Measurements from ENCODE around the gene IGSF11. TPM values are rescaled to one million over a fixed set of nuclear protein-coding genes. Genes with fewer than 3 reads are reported as not detected.

The IGSF11 gene
- total RNA-seq, 1 donor from 2014 or later, result 3.4 TPM

DNA sequence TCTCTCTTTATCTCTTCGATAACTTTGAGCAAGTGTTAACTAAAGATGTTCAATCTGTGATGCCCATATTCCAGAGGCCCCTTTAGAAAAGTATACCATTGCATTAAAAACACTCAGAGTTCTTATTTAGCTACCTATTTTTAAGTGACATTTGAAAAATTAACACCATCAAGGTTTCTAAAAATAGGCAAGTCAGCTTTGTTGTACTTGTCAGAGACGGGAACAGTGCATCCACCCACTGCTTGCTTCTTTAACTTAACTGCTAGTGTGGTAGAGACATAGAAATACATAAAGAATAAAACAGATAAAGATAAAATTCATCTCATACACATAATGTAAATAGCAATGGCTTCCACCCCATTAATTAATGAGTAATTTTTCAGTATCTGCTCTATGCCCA is 66.0 kb downstream of the IGSF11 start:
- H3K27me3 ChIP-seq, result no peaks in the 10 kb centered on the region
- no peaks in the 10 kb centered on the region for H3K36me3 ChIP-seq
- no peak overlapping the region for H3K4me3 ChIP-seq
- H3K9me3 ChIP-seq, result no peaks in the 10 kb centered on the region
- intact Hi-C loops (cut with DNase I), result no loop called here
- H3K27ac ChIP-seq, result no peak overlapping the region
- no peaks in the 10 kb centered on the region for H3K4me1 ChIP-seq
- TF ChIP-seq CTCF (IDR thresholded peaks at IDR 0.05) (no peak), POLR2AphosphoS5 (IDR thresholded peaks at IDR 0.05; ENCODE audit: insufficient read depth in 1 of 2, low read depth in 1 of 2) (no peak), POLR2A (IDR thresholded peaks at IDR 0.05) (no peak)
- DNase-seq (ENCODE audit: extremely low spot score in 2 of 2), result no peak

- no peaks in the 10 kb centered on the region for H3K4me1 ChIP-seq
- no peak overlapping the region for H3K27ac ChIP-seq
These were observed 66.5 kb downstream of the IGSF11 start for GRCh38 chr3:118968111-118968510.

GRCh38 chr3:118966700-118967099 is 67.9 kb downstream of the IGSF11 start:
- DNase-seq (ENCODE audit: extremely low spot score in 2 of 2), result no peak
- H3K4me1 ChIP-seq, result no peaks in the 10 kb centered on the region
- H3K9me3 ChIP-seq, result no peaks in the 10 kb centered on the region
- no peak for TF ChIP-seq POLR2A (IDR thresholded peaks at IDR 0.05)
- TF ChIP-seq CTCF (IDR thresholded peaks at IDR 0.05), result no peak
- TF ChIP-seq POLR2AphosphoS5 (IDR thresholded peaks at IDR 0.05; ENCODE audit: insufficient read depth in 1 of 2, low read depth in 1 of 2), result no peak
- intact Hi-C loops (cut with DNase I), result no loop called here
- H3K36me3 ChIP-seq, result no peaks in the 10 kb centered on the region
- H3K4me3 ChIP-seq, result no peak overlapping the region
- no peak overlapping the region for H3K27ac ChIP-seq
- H3K27me3 ChIP-seq, result no peaks in the 10 kb centered on the region

More at GRCh38 chr3:118968111-118968510, 66.5 kb downstream of the IGSF11 start:
- DNase-seq (ENCODE audit: extremely low spot score in 2 of 2), result no peak
- intact Hi-C loops (cut with DNase I), result no loop called here
- H3K36me3 ChIP-seq, result no peaks in the 10 kb centered on the region
- TF ChIP-seq CTCF (IDR thresholded peaks at IDR 0.05), result no peak
- no peaks in the 10 kb centered on the region for H3K9me3 ChIP-seq
- no peak overlapping the region for H3K4me3 ChIP-seq
- H3K27me3 ChIP-seq, result no peaks in the 10 kb centered on the region

- intact Hi-C loops (cut with DNase I), result no loop called here
- TF ChIP-seq POLR2A (IDR thresholded peaks at IDR 0.05), result no peak
- no peak for TF ChIP-seq CTCF (IDR thresholded peaks at IDR 0.05)
- TF ChIP-seq POLR2AphosphoS5 (IDR thresholded peaks at IDR 0.05; ENCODE audit: insufficient read depth in 1 of 2, low read depth in 1 of 2), result no peak
- DNase-seq (ENCODE audit: extremely low spot score in 2 of 2), result no peak
- H3K27me3 ChIP-seq, result no peaks in the 10 kb centered on the region
- H3K9me3 ChIP-seq, result no peaks in the 10 kb centered on the region
- no peaks in the 10 kb centered on the region for H3K4me1 ChIP-seq
- H3K4me3 ChIP-seq, result no peak overlapping the region
- H3K27ac ChIP-seq, result no peak overlapping the region
- H3K36me3 ChIP-seq, result no peaks in the 10 kb centered on the region
These were observed 70.9 kb downstream of the IGSF11 start for GRCh38 chr3:118963711-118964110.

GRCh38 chr3:118960876-118961450 is 73.7 kb downstream of the IGSF11 start:
- Histone ChIP-seq H3K27ac (no peak overlapping the region), H3K4me1 (no peaks in the 10 kb centered on the region), H3K36me3 (no peaks in the 10 kb centered on the region), H3K4me3 (no peak overlapping the region), H3K27me3 (no peaks in the 10 kb centered on the region), H3K9me3 (no peaks in the 10 kb centered on the region)
- no peak for TF ChIP-seq POLR2A (IDR thresholded peaks at IDR 0.05)
- no peak for TF ChIP-seq CTCF (IDR thresholded peaks at IDR 0.05)
- no peak for TF ChIP-seq POLR2AphosphoS5 (IDR thresholded peaks at IDR 0.05; ENCODE audit: insufficient read depth in 1 of 2, low read depth in 1 of 2)
- no peak for DNase-seq (ENCODE audit: extremely low spot score in 2 of 2)
- intact Hi-C loops (cut with DNase I), result no loop called here

Data from vagina (tissue), 2 donors.